PC-3 (cell line): ENCODE measurements around the gene CDH4.

Source experiments
- EZH2 ChIP-seq: fragments of 300-600 bp; sonication (generic); IDR thresholded peaks from one replicate; pipeline ENCODE4 v1.6.1; 2017; ENCODE audit warnings: antibody characterized with exemption, mild to moderate bottlenecking, low read length; ENCODE audit not compliant: unreplicated experiment
- TF ChIP-seq, protein P1 (sequence below): fragments of 300-600 bp; sonication (generic); conservative IDR thresholded peaks from 2 replicates; pipeline ENCODE4 v1.5.1; 2017; ENCODE audit warnings: antibody characterized with exemption, low read depth, mild to moderate bottlenecking, low read length

- no peak for TF ChIP-seq EZH2
- TF ChIP-seq, protein P1, sequence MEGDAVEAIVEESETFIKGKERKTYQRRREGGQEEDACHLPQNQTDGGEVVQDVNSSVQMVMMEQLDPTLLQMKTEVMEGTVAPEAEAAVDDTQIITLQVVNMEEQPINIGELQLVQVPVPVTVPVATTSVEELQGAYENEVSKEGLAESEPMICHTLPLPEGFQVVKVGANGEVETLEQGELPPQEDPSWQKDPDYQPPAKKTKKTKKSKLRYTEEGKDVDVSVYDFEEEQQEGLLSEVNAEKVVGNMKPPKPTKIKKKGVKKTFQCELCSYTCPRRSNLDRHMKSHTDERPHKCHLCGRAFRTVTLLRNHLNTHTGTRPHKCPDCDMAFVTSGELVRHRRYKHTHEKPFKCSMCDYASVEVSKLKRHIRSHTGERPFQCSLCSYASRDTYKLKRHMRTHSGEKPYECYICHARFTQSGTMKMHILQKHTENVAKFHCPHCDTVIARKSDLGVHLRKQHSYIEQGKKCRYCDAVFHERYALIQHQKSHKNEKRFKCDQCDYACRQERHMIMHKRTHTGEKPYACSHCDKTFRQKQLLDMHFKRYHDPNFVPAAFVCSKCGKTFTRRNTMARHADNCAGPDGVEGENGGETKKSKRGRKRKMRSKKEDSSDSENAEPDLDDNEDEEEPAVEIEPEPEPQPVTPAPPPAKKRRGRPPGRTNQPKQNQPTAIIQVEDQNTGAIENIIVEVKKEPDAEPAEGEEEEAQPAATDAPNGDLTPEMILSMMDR = no peak
Observed at GRCh38 chr20:61361501-61361900, 109.4 kb downstream of the CDH4 start.
